Activated CD8-positive, alpha-beta memory T cell treated with anti-CD3 and anti-CD28 coated beads, Interleukin-2, amount 10 ng/mL, durations not matched to agents 7 days and 5 days (primary cell): Measurements from ENCODE around the gene AP3S2. TPM values are rescaled to one million over a fixed set of nuclear protein-coding genes. Genes with fewer than 3 reads are reported as not detected.
"Not testable (repeated sequence)": the region's sequence is repeated elsewhere in the genome, so short reads cannot be mapped to it uniquely, and the experiment has no call there.

Source experiments
- ATAC-seq: fragments of 150-1000 bp; cut with Tn5 transposase; one replicate; pipeline ENCODE4 v1.10.0; 2021; ENCODE audit warnings: moderate library complexity
- CTCF ChIA-PET: fragments of 350-600 bp; sonication (Branson Sonifier 250); formaldehyde crosslinking; loops from one replicate; lab custom pipeline; 2021; ENCODE audit warnings: antibody characterized with exemption; lab: Charles Lee
- DNase-seq: peaks from one replicate; pipeline ENCODE4 v3.0.0-alpha.2; 2020
- H3K27ac Mint-ChIP-seq: one replicate; pipeline ENCODE4 v1.8.0; 2021; ENCODE audit warnings: mild to moderate bottlenecking, mixed read lengths
- H3K27me3 Mint-ChIP-seq: one replicate; pipeline ENCODE4 v1.8.0; 2021; ENCODE audit warnings: mixed read lengths
- H3K36me3 Mint-ChIP-seq: one replicate; pipeline ENCODE4 v1.8.0; 2021; ENCODE audit warnings: mild to moderate bottlenecking, mixed read lengths
- H3K4me1 Mint-ChIP-seq: one replicate; pipeline ENCODE4 v1.8.0; 2021; ENCODE audit warnings: mixed read lengths
- H3K4me3 Mint-ChIP-seq: one replicate; pipeline ENCODE4 v1.8.0; 2021; ENCODE audit warnings: mild to moderate bottlenecking, moderate library complexity, mixed read lengths
- H3K9me3 Mint-ChIP-seq: one replicate; pipeline ENCODE4 v1.8.0; 2022; ENCODE audit warnings: low read depth, mixed read lengths
- total RNA-seq, 2 experiments: library from RNA; stranded (reverse); gene quantifications; one replicate each; pipeline ENCODE4 v1.2.3, GENCODE V29; 2021

AP3S2 gene
- total RNA-seq, 2 experiments from 2014 or later: 22.2 to 26.5 TPM

DNA sequence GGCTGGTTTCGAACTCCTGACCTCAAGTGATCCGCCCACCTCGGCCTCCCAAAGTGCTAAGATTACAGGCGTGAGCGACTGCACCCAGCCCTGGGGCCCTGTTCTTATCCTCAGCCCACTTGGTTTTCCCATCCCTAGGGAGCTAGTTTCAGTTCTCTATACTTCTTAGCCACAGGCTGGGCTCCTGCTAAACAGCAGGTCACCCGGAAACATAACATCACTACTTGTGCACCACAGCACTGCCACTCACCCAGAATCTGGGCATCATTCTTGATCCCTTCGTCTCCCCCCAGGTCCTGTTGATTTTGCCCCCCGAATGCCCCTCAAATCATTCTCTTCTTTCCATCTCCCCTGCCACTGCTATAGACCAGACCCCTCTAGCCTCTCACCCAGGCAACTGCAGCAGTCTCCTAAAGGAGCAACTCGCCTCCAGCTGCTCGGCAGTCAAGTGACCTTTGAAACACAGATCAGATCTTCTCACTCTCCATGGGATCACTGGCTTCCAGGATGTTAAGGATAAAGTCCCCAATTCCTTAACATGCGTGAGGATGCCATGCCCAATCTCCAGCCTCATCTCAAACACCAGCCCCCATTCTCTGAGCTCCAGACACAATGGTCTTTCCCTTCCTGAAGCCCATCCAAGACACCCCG lies 5.6 kb upstream of the AP3S2 start:
- H3K36me3 Mint-ChIP-seq: no peaks in the 10 kb centered on the region
- no peak overlapping the region for H3K4me3 Mint-ChIP-seq
- H3K4me1 Mint-ChIP-seq: peaks cover 4% of the 10 kb centered on the region
- ATAC-seq (no peak), DNase-seq (no peak)
- H3K27ac Mint-ChIP-seq: no peak overlapping the region
- CTCF ChIA-PET: interaction anchor here (0.8 to 4.8 kb wide), 9 partner anchors 11 to 322 kb away, joined by 3 to 35 read pairs (median 3); no protein-coding TSS in a partner anchor
- peaks cover 5% of the 10 kb centered on the region for H3K27me3 Mint-ChIP-seq
- no peaks in the 10 kb centered on the region for H3K9me3 Mint-ChIP-seq

DNA sequence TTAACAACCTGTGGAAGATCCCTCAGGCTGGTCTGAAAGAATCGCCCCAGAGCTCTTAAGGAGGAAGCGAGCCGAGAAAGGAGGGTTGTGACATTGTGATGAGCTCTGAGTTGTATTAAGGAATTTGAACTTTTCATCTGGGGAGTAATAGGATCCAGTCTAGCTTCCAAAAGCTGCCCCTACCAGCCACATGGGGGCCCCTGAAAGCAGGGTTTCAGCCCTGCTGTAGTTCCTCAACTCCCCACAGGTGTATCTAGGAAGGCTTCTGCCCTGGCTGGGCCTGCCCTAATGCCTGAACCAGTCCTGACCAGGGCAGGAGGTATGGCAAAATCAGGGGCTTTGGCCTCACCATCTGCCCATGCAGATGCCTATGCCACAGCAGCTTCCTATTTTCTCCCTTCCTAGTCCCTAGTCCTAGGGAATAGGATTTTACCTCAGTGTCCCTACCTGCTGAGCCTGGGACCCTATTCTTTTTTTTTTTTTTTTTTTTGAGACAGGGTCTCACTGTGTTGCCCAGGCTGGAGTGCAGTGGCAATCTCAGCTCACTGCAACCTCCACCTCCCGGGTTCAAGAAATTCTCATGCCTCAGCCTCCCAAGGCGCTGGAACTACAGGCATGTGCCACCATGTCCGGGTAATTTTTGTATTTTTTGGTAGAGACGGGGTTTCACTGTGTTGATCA lies 5.0 kb upstream of the AP3S2 start:
- H3K4me3 Mint-ChIP-seq: no peak overlapping the region
- no peaks in the 10 kb centered on the region for H3K9me3 Mint-ChIP-seq
- peaks cover 5% of the 10 kb centered on the region for H3K27me3 Mint-ChIP-seq
- peaks cover 5% of the 10 kb centered on the region for H3K4me1 Mint-ChIP-seq
- DNase-seq (peak; percentile 62), ATAC-seq (peak; percentile 52)
- H3K36me3 Mint-ChIP-seq: no peaks in the 10 kb centered on the region
- CTCF ChIA-PET: interaction anchor here (0.7 to 4.8 kb wide), 21 partner anchors 11 to 322 kb away, joined by 3 to 35 read pairs (median 3); no protein-coding TSS in a partner anchor
- H3K27ac Mint-ChIP-seq: no peak overlapping the region

DNA sequence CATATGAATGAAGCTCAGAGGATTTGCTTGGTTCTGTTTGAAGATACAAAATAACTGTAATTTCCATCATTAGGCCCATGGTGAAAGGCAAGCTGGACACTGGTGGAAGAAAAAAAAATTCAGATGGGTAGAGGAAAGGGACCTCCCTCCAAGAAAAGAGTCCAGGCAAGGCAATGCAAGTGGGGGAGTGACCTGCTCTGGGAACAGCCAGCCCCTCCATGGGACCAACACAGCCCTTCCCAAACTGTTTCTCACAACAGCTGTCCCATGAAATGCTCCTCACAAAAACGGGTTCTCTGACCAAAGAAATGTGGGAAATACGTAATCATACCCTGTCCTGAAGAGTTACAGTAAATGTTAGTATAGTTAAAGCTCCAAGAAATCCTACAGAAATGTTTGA lies 4.4 kb upstream of the AP3S2 start:
- DNase-seq: no peak
- CTCF ChIA-PET: interaction anchor here (0.5 to 4.8 kb wide), 24 partner anchors 10 to 323 kb away, joined by 3 to 35 read pairs (median 3); no protein-coding TSS in a partner anchor
- H3K9me3 Mint-ChIP-seq: no peaks in the 10 kb centered on the region
- H3K27ac Mint-ChIP-seq: no peak overlapping the region
- ATAC-seq: no peak
- H3K4me3 Mint-ChIP-seq: no peak overlapping the region
- H3K27me3 Mint-ChIP-seq: peaks cover 5% of the 10 kb centered on the region
- peaks cover 10% of the 10 kb centered on the region for H3K4me1 Mint-ChIP-seq
- peaks cover 3% of the 10 kb centered on the region for H3K36me3 Mint-ChIP-seq

DNA sequence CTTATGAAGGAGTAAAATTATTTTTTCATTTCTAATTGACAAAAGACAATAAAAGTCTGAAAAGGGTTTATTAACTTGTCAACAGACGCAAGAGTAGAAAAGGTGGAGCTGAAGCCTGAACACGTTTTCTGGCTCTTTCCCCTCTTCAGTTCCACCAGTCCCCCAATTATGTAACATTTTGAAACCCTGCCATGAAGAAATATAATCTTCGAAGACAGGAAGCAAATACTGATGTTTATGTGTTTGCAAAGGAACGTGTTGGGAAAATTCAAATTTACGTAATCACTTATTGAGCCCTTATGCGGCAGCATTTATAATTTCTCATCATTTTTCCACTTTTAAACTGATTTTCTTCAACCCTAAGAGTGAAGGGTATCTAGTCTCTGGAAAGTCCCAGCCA lies 767 bp downstream of the AP3S2 start:
- H3K27me3 Mint-ChIP-seq: peaks cover 2% of the 10 kb centered on the region
- CTCF ChIA-PET: interaction anchor here (2.1 kb wide), 1 partner anchor 18 kb away, joined by 14 read pairs; no protein-coding TSS in a partner anchor
- H3K27ac Mint-ChIP-seq: peak overlapping the region; percentile 95
- no peaks in the 10 kb centered on the region for H3K9me3 Mint-ChIP-seq
- no peak for ATAC-seq
- H3K4me1 Mint-ChIP-seq: peaks cover 33% of the 10 kb centered on the region
- peak overlapping the region; percentile 100 for H3K4me3 Mint-ChIP-seq
- peaks cover 16% of the 10 kb centered on the region for H3K36me3 Mint-ChIP-seq
- no peak for DNase-seq

DNA sequence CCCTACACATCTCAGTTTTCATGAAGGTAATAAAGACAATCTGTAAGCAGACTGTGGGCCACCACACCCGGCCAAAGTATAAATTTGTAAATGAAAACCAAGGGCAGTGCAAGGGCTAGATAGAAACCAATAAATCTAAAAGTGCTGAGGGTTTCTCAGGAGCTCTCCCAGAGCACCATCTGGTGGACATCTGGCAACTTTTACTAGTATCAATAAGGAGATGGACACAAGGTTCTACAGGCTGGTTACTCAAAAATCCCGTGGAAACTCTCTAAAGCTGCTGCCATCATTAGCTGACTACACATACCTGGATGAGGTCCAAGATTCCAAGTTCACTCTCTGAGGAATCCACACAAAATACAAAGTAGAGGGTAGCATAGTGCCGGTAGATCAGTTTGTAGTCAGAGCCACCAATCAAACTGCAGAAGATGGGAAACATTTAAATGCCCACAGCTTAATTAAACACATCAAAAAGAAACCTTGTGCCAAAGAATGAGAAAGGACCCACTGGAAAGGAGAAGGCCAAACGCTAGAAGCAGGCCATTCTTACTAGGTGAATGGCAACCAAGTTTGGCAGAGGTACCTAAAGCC lies 5.5 kb downstream of the AP3S2 start:
- Mint-ChIP-seq H3K9me3 (no peaks in the 10 kb centered on the region), H3K27ac (no peak overlapping the region)
- CTCF ChIA-PET: interaction anchor here (0.9 to 6.2 kb wide), 10 partner anchors 8 to 218 kb away, joined by 3 to 61 read pairs (median 6); no protein-coding TSS in a partner anchor

DNA sequence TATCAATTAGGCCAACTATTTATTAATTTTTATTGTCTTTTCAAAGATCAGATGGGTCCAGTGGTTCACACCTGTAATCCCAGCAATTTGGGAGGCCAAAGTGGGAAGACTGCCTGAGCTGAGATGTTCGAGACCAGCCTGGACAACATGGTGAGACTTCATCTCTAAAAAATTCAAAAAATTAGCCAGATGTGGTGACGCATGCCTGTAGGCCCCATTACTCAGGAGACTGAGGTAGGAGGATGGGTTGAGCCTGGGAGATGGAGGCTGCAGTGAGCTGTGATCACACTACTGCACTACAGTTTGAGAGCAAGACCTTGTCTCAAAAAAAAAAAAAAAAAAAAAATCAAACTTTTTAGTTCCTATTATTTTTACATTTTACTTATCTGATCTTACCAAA lies 8.2 kb downstream of the AP3S2 start:
- Mint-ChIP-seq H3K36me3 (peaks cover 14% of the 10 kb centered on the region), H3K27me3 (no peaks in the 10 kb centered on the region), H3K9me3 (no peaks in the 10 kb centered on the region), H3K4me3 (no peak overlapping the region), H3K4me1 (peaks cover 5% of the 10 kb centered on the region), H3K27ac (no peak overlapping the region)
- ATAC-seq: no peak
- DNase-seq: no peak
- CTCF ChIA-PET: interaction anchor here (1.8 to 4.1 kb wide), 2 partner anchors 125 to 145 kb away, joined by 8 to 18 read pairs; no protein-coding TSS in a partner anchor

More for the DNA sequence above, 5.5 kb downstream of the AP3S2 start:
- no peak for ATAC-seq
- DNase-seq: no peak
- Mint-ChIP-seq H3K27me3 (no peaks in the 10 kb centered on the region), H3K36me3 (peaks cover 17% of the 10 kb centered on the region), H3K4me1 (peaks cover 25% of the 10 kb centered on the region), H3K4me3 (no peak overlapping the region)

DNA sequence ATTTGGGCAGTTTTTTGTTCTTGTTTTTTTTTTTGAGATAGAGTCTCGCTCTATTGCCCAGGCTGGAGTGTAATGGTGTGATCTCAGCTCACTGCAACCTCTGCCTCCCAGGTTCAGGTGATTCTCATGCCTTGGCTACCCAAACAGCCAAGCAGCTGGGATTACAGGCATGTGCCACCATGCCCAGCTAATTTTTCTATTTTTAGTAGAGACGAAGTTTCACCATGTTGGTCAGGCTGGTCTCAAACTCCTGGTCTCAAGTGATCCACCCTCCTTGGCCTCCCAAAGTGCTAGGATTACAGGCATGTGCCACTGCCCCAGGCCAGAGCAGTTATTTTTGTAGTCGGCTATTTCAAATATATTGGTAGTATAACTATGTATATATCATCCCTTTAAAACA lies 8.6 kb downstream of the AP3S2 start:
- DNase-seq, ATAC-seq, H3K27me3 Mint-ChIP-seq, H3K4me3 Mint-ChIP-seq, CTCF ChIA-PET, H3K9me3 Mint-ChIP-seq, H3K4me1 Mint-ChIP-seq, H3K27ac Mint-ChIP-seq: not testable (repeated sequence)
- peaks cover 14% of the 10 kb centered on the region for H3K36me3 Mint-ChIP-seq

DNA sequence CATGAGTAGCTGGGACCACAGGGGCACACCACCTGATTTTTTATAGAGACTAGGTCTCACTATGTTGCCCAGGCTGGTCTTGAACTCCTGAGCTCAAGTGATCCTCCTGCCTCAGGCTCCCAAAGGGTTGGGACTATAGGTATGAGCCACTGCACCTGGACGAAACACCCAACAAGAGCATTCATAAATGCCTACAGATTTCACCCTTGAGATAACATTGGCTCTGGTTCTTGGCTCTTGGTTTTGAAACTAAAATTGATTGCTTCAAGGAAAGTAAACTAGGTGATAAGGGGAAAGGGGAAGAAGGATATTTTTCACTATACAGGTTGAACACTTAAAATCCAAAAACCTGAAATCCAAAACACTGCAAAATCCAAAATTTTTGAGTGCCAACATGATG lies 10.3 kb downstream of the AP3S2 start:
- H3K9me3 Mint-ChIP-seq: no peaks in the 10 kb centered on the region
- no peak for DNase-seq
- no peak overlapping the region for H3K27ac Mint-ChIP-seq
- H3K4me1 Mint-ChIP-seq: no peaks in the 10 kb centered on the region
- CTCF ChIA-PET: interaction anchor here (1.2 to 1.4 kb wide), 2 partner anchors 9 to 10 kb away, joined by 3 read pairs; no protein-coding TSS in a partner anchor
- no peak for ATAC-seq
- peaks cover 8% of the 10 kb centered on the region for H3K36me3 Mint-ChIP-seq
- no peaks in the 10 kb centered on the region for H3K27me3 Mint-ChIP-seq
- H3K4me3 Mint-ChIP-seq: no peak overlapping the region

DNA sequence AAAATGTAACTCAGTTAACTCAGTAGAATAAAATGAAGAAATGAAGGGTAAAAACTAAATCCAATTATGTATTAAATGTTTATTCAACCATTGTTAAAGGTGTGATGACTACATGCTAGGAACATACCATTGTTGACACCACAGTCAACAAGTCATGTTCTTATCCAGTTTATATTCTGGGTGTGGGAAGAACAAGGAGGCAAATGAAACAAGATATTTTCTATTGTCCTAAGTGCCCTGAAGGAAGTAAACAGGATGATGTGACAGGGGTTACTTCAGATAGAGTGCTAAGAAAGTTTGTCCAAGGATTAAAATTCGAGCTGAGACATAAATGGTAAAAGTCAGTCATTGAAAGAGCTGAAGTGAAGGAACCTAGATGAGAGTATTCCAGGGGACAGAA lies 13.1 kb downstream of the AP3S2 start:
- ATAC-seq (no peak), DNase-seq (no peak)
- Mint-ChIP-seq H3K36me3 (peaks cover 9% of the 10 kb centered on the region), H3K27me3 (no peaks in the 10 kb centered on the region), H3K27ac (no peak overlapping the region), H3K9me3 (no peaks in the 10 kb centered on the region), H3K4me3 (no peak overlapping the region), H3K4me1 (no peaks in the 10 kb centered on the region)
- CTCF ChIA-PET: no interaction called here

DNA sequence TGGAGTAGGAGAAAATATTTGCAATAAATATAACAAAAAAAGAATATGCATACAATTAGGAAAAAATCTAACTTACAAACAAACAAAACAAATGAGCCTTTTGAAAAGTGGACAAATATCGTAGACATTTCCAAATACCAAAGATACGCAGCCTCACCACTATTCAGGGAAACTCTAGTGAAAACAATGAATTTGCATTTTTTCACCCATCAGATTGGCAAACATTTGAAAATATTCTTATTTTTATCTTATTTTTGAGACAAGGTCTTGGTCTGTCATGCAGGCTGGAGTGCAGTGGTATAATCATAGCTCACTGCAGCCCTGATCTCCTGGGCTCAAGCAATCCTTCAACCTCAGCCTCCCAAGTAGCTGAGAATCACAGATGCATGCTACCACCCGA lies 15.5 kb downstream of the AP3S2 start:
- H3K4me1 Mint-ChIP-seq: peaks cover 3% of the 10 kb centered on the region
- H3K36me3 Mint-ChIP-seq: peaks cover 7% of the 10 kb centered on the region
- no peak overlapping the region for H3K4me3 Mint-ChIP-seq
- no peak overlapping the region for H3K27ac Mint-ChIP-seq
- ATAC-seq: no peak
- DNase-seq: no peak
- H3K9me3 Mint-ChIP-seq: no peaks in the 10 kb centered on the region
- no peaks in the 10 kb centered on the region for H3K27me3 Mint-ChIP-seq
- CTCF ChIA-PET: interaction anchor here (8.9 kb wide), 1 partner anchor 118 kb away, joined by 113 read pairs; no protein-coding TSS in a partner anchor

DNA sequence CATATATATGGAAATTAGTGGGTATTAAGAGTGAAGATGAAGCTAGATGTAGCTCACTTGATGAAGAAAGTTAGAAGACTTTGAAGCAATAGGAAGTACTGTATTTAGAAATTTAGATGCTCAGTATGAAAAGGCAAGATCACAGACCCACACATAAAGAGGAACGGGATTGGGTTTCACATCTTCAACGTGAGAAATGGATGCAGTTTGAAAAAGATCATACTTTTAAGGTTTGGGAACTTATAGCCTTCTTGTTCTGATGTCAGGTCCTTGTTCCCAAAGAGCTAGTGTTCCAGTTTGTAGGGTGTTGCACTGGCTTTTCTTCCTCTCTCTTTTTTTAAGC lies 16.7 kb downstream of the AP3S2 start:
- Mint-ChIP-seq H3K4me3 (no peak overlapping the region), H3K4me1 (peaks cover 3% of the 10 kb centered on the region), H3K36me3 (peaks cover 5% of the 10 kb centered on the region), H3K9me3 (no peaks in the 10 kb centered on the region), H3K27ac (no peak overlapping the region), H3K27me3 (no peaks in the 10 kb centered on the region)
- CTCF ChIA-PET: interaction anchor here (0.8 to 8.9 kb wide), 8 partner anchors 11 to 195 kb away, joined by 3 to 113 read pairs (median 4); partner anchors contain the start of gene AP3S2
- DNase-seq: no peak
- no peak for ATAC-seq

DNA sequence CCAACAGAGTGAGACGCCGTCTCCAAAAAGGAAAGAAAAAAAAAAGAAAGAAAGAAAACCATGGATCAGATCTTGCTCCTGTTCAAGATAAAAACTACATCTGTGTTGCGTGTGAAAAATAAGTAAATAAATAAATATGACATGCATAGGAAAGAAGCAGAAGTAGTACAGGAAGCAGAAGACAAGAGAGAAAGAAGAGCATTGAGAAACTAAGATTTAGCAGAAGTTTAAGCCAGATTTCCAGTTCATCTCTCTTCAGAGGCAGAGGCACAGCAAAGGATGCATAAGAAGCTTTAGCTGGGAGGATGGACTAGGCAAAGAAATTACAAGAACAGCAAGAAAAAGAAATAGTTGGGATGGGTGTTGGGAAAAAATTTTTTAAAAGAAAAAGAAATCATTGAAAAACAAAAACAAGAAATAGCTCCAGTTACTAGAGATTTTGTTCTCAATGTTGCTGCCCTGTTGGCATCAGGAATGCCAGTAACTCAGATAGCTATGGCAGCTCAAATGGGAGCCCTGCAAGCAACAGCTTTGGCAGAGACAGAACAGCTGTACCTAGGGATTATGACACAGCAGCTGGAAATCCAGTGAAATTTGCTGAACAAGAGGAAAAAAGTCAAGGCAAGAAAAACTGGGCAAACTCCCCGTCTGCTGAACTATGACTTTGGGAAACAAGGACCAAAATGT lies 17.3 kb downstream of the AP3S2 start:
- Mint-ChIP-seq H3K27ac (no peak overlapping the region), H3K36me3 (peaks cover 5% of the 10 kb centered on the region), H3K27me3 (no peaks in the 10 kb centered on the region), H3K9me3 (no peaks in the 10 kb centered on the region), H3K4me3 (no peak overlapping the region), H3K4me1 (peaks cover 3% of the 10 kb centered on the region)
- CTCF ChIA-PET: interaction anchor here (0.8 to 8.9 kb wide), 10 partner anchors 10 to 195 kb away, joined by 3 to 113 read pairs (median 4); partner anchors contain the start of gene AP3S2
- DNase-seq (no peak), ATAC-seq (no peak)

DNA sequence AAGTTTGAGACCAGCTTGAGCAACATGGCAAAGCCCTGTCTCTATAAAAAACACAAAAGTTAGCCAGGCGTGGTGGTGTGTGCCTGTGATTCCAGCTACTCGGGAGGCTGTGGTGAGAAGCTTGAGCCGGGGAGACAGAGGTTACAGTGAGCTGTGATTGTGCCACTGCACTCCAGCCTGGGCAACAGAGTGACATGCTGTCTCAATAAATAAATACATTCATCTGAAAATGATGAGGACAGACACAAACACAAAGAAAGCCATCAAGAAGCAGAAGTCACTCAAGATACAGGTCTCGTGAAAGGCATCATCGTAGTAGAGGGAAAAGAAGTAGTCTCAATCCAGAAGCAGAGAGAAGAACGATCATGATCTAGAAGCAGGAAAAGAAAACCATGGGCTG lies 18.1 kb downstream of the AP3S2 start:
- Mint-ChIP-seq H3K27me3 (no peaks in the 10 kb centered on the region), H3K4me3 (no peak overlapping the region), H3K36me3 (peaks cover 5% of the 10 kb centered on the region), H3K4me1 (peaks cover 3% of the 10 kb centered on the region), H3K9me3 (no peaks in the 10 kb centered on the region), H3K27ac (no peak overlapping the region)
- DNase-seq (no peak), ATAC-seq (no peak)
- CTCF ChIA-PET: interaction anchor here (1.1 to 8.9 kb wide), 14 partner anchors 10 to 173 kb away, joined by 3 to 113 read pairs (median 10); partner anchors contain the start of gene AP3S2
